Smooth muscle cell (in vitro differentiated cells): ENCODE data around the gene GOLGA1. TPM values are rescaled to one million over a fixed set of nuclear protein-coding genes. Genes with fewer than 3 reads are reported as not detected.

ENCODE experiments used
- DNase-seq: peaks from one replicate; lab custom pipeline; 2025; ENCODE audit not compliant: unreplicated experiment; lab: John Stamatoyannopoulos, UW
- H2AFZ ChIP-seq: fragments of 200-600 bp; sonication (generic); 2 replicates; pipeline ENCODE4 v1.6.0; 2016; ENCODE audit warnings: antibody characterized with exemption, low read depth, mild to moderate bottlenecking
- H3F3A ChIP-seq: fragments of 200-600 bp; sonication (generic); 2 replicates; pipeline ENCODE4 v1.6.0; 2017; ENCODE audit warnings: antibody characterized with exemption, low read depth
- H3K27ac ChIP-seq: fragments of 200-600 bp; sonication (generic); 2 replicates; pipeline ENCODE4 v1.5.1; 2016; ENCODE audit warnings: low read depth, mild to moderate bottlenecking
- H3K27me3 ChIP-seq: fragments of 200-600 bp; sonication (generic); 2 replicates; pipeline ENCODE4 v1.6.1; 2016; ENCODE audit warnings: low read depth, mild to moderate bottlenecking
- H3K36me3 ChIP-seq: fragments of 200-600 bp; sonication (generic); 2 replicates; pipeline ENCODE4 v1.5.1; 2016; ENCODE audit warnings: low read depth
- H3K4me1 ChIP-seq: fragments of 200-600 bp; sonication (generic); 2 replicates; pipeline ENCODE4 v1.5.1; 2016; ENCODE audit warnings: low read depth
- H3K4me2 ChIP-seq: fragments of 200-600 bp; sonication (generic); 2 replicates; pipeline ENCODE4 v1.6.0; 2016; ENCODE audit warnings: mild to moderate bottlenecking
- H3K4me3 ChIP-seq: fragments of 200-600 bp; sonication (generic); 2 replicates; pipeline ENCODE4 v1.5.1; 2016; ENCODE audit warnings: mild to moderate bottlenecking
- H3K79me2 ChIP-seq: fragments of 200-600 bp; sonication (generic); 2 replicates; pipeline ENCODE4 v1.6.0; 2016; ENCODE audit warnings: low read depth, mild to moderate bottlenecking
- H3K9ac ChIP-seq: fragments of 200-600 bp; sonication (generic); 2 replicates; pipeline ENCODE4 v1.6.0; 2016; ENCODE audit warnings: low read depth
- H3K9me3 ChIP-seq: fragments of 200-600 bp; sonication (generic); replicated peaks from 2 replicates; pipeline ENCODE4 v1.5.1; 2016; ENCODE audit warnings: low read depth
- H4K20me1 ChIP-seq: fragments of 200-600 bp; sonication (generic); 2 replicates; pipeline ENCODE4 v1.6.0; 2016; ENCODE audit warnings: low read depth
- WGBS: methylation state at CpG from one replicate; pipeline ENCODE4 v1.1.7; 2016; ENCODE audit warnings: low lambda C conversion rate; 5-methylcytosine and 5-hydroxymethylcytosine counted together
- polyA plus RNA-seq: library from polyadenylated mRNA; unstranded; fragments of >200 nt; fragmentation: Nextera tagmentation; extraction: Ambion mirVana; gene quantifications from 2 replicates; pipeline ENCODE4 v1.2.1, GENCODE V29; 2016
- total RNA-seq: library from RNA; depleted of rRNA; stranded (reverse); fragments of >200 nt; gene quantifications from 2 replicates; pipeline ENCODE4 v1.2.3, GENCODE V29; 2014
- TF ChIP-seq, protein P1 (sequence below): fragments of 200-600 bp; sonication (generic); IDR thresholded peaks from 2 replicates; pipeline ENCODE4 v1.5.1; 2017; ENCODE audit warnings: borderline replicate concordance, mild to moderate bottlenecking, antibody characterized with exemption; ENCODE audit not compliant: insufficient read depth, poor library complexity, severe bottlenecking

GOLGA1 gene
- total and polyA plus RNA-seq, 2 experiments from 2014 or later, result 6.8 to 11.0 TPM

DNA sequence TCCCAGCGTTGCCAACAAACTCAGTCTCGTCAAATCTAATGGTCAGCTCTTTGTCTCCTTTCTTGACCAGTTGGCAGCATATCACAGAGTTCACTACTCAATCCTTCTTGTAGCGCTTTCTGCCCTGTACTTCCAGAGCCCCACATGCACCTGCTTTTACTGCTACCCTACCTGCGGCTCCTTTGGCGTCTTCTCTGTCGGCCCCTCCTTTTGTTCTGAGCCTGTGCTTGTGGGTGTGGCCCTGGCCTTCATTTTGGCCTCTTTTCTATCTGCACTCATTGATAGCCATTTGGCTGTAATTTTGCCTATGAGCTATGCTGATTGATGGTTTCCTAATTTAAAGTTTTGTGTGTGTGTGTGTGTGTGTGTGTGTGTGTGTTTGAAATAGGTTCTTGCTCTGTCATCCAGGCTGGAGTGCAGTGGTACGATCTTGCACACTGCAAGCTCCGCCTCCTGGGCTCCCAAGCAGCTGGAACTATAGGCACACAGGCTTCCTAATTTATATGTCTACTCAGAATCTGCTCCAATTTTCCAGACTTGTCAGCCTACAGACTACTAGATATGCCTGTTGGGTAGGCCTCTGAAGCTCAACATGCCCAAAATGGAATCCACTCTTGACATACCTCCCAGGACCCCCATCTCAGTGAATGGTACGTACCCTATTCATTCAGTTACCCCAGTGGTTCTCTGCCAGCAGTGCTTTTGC lies 46.7 kb downstream of the GOLGA1 start:
- H3F3A ChIP-seq, result no peaks in the 10 kb centered on the region
- no peak overlapping the region for H3K27ac ChIP-seq
- no peaks in the 10 kb centered on the region for H3K79me2 ChIP-seq
- H3K4me3 ChIP-seq, result no peak overlapping the region
- H3K4me1 ChIP-seq, result no peaks in the 10 kb centered on the region
- H3K9me3 ChIP-seq, result no peaks in the 10 kb centered on the region
- TF ChIP-seq, protein P1, sequence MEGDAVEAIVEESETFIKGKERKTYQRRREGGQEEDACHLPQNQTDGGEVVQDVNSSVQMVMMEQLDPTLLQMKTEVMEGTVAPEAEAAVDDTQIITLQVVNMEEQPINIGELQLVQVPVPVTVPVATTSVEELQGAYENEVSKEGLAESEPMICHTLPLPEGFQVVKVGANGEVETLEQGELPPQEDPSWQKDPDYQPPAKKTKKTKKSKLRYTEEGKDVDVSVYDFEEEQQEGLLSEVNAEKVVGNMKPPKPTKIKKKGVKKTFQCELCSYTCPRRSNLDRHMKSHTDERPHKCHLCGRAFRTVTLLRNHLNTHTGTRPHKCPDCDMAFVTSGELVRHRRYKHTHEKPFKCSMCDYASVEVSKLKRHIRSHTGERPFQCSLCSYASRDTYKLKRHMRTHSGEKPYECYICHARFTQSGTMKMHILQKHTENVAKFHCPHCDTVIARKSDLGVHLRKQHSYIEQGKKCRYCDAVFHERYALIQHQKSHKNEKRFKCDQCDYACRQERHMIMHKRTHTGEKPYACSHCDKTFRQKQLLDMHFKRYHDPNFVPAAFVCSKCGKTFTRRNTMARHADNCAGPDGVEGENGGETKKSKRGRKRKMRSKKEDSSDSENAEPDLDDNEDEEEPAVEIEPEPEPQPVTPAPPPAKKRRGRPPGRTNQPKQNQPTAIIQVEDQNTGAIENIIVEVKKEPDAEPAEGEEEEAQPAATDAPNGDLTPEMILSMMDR, result no peak
- no peak overlapping the region for H3K4me2 ChIP-seq
- H3K36me3 ChIP-seq, result no peaks in the 10 kb centered on the region
- no peaks in the 10 kb centered on the region for H4K20me1 ChIP-seq
- H3K9ac ChIP-seq, result no peak overlapping the region
- DNase-seq, result no peak
- no peak overlapping the region for H2AFZ ChIP-seq
- 92% methylated on average over 9 of the region's 9 CpGs for WGBS
- no peaks in the 10 kb centered on the region for H3K27me3 ChIP-seq

DNA sequence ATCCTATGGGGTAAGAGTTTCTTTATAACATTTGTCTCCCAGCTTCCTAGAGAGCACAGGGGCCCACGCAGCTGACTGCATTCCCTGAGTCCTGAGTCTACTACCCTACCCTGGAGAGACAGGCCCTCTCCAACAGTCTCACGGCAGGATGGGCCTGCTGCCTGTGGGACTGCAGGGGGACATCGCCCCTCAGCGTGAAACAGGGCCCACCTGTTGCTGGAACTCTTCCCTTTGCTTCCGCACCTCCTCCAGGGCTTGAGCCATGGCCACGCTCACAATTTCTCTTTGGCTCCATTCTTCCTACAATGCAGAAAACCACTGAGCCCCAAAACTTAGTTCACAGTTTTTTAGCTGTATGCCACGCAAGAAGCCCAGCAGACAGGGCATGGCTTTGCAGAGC lies 50.7 kb downstream of the GOLGA1 start:
- no peaks in the 10 kb centered on the region for H3F3A ChIP-seq
- TF ChIP-seq, protein P1, result no peak

DNA sequence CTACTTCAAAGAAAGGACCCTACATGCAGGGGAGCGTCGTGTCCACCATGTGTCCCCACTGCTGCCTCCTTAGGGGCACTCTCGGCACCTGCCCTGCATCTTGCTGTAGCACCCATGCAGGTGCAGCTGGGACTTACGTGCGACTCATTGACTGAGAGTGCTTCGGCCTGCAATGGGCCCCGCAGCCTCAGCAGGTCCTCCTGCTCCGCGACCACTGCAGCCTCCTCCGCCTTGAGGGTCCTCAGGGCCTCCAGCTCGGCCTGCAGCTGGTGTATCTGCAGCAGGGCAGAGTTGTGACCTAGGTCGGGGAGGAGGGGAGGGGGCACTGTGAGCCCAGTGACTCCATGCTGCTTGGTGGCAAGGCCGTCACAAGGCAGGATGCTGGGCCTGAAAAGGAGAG lies 51.9 kb downstream of the GOLGA1 start:
- H3K27me3 ChIP-seq, result no peaks in the 10 kb centered on the region
- no peaks in the 10 kb centered on the region for H3K9me3 ChIP-seq
- no peak overlapping the region for H3K27ac ChIP-seq
- TF ChIP-seq, protein P1, result no peak
- no peak overlapping the region for H3K4me3 ChIP-seq
- DNase-seq, result no peak
- H3K36me3 ChIP-seq, result no peaks in the 10 kb centered on the region
- 98% methylated on average over 13 of the region's 13 CpGs for WGBS
- no peaks in the 10 kb centered on the region for H3K79me2 ChIP-seq
- H2AFZ ChIP-seq, result no peak overlapping the region
- no peaks in the 10 kb centered on the region for H4K20me1 ChIP-seq
- H3F3A ChIP-seq, result no peaks in the 10 kb centered on the region
- H3K4me1 ChIP-seq, result peaks cover 4% of the 10 kb centered on the region
- no peak overlapping the region for H3K4me2 ChIP-seq
- no peak overlapping the region for H3K9ac ChIP-seq

More for the DNA sequence above, 50.7 kb downstream of the GOLGA1 start:
- Histone ChIP-seq H4K20me1 (no peaks in the 10 kb centered on the region), H3K4me2 (no peak overlapping the region), H3K4me1 (no peaks in the 10 kb centered on the region), H2AFZ (no peak overlapping the region), H3K9me3 (no peaks in the 10 kb centered on the region), H3K27me3 (no peaks in the 10 kb centered on the region), H3K79me2 (no peaks in the 10 kb centered on the region), H3K27ac (no peak overlapping the region), H3K4me3 (no peak overlapping the region), H3K9ac (no peak overlapping the region), H3K36me3 (no peaks in the 10 kb centered on the region)
- DNase-seq, result no peak
- 94% methylated on average over 7 of the region's 7 CpGs for WGBS

DNA sequence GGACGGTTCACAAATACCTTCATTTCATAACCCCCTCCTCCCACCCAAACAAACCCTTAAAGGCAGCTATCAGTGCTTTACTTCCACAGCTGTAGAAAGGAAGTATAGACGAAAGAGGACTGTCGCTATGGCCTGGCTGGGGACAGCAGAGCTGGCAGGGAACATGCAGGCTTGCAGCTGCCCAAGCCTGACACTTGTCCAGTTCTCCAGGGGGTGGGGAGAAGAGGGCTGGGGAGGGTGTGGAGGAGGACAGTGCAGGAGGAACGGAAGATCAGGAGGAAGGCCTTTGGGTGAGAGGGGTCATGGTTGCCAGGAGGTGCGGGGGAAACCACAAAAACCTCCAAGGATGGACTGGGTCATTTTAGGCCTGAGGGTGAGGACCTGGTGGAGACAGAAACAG lies 53.1 kb downstream of the GOLGA1 start:
- no peaks in the 10 kb centered on the region for H3K27me3 ChIP-seq
- no peaks in the 10 kb centered on the region for H3K36me3 ChIP-seq
- 88% methylated on average over 5 of the region's 5 CpGs for WGBS
- H3K4me1 ChIP-seq, result peaks cover 4% of the 10 kb centered on the region
- no peak overlapping the region for H2AFZ ChIP-seq
- TF ChIP-seq, protein P1, result no peak
- H3K9me3 ChIP-seq, result no peaks in the 10 kb centered on the region
- no peaks in the 10 kb centered on the region for H3F3A ChIP-seq
- H4K20me1 ChIP-seq, result no peaks in the 10 kb centered on the region
- no peak for DNase-seq
- H3K27ac ChIP-seq, result no peak overlapping the region
- no peak overlapping the region for H3K4me2 ChIP-seq
- H3K79me2 ChIP-seq, result no peaks in the 10 kb centered on the region
- H3K9ac ChIP-seq, result no peak overlapping the region
- no peak overlapping the region for H3K4me3 ChIP-seq
